HepG2 (cell line): ENCODE measurements around the gene CUL1. TPM values are rescaled to one million over a fixed set of nuclear protein-coding genes. Genes with fewer than 3 reads are reported as not detected.
A peak's percentile ranks its signal among the peaks of the same experiment; 100 is the strongest.

Experiments used
- ATAC-seq: fragments of 200-7000 bp; cut with Tn5 transposase; 3 replicates; pipeline ENCODE4 v1.9.1; 2020; ENCODE audit warnings: mild to moderate bottlenecking, moderate library complexity
- BruUV-seq: library from RNA; stranded (reverse); fragments of 400-500 nt; replicated peaks from 2 replicates; lab custom pipeline; 2021; lab: Mats Ljungman, UMichigan
- CTCF ChIA-PET: fragments of 300-600 bp; formaldehyde crosslinking; extraction: SDS; loops from one replicate; lab custom pipeline; 2021; ENCODE audit warnings: low total read pairs, inconsistent platforms, low intra/inter-chr PET ratio; lab: Yijun Ruan, JAX
- POLR2A ChIA-PET: fragments of 350-600 bp; sonication (Branson Sonifier 250); formaldehyde crosslinking; loops from one replicate; lab custom pipeline; 2020; ENCODE audit warnings: antibody characterized with exemption, inconsistent platforms; lab: Yijun Ruan, JAX
- DNase-seq: peaks from one replicate; pipeline ENCODE4 v3.0.0-alpha.2; 2015; ENCODE audit warnings: low spot score
- FAIRE-seq: peaks from 3 replicates; lab custom pipeline; 2011; peaks lifted over from hg19 to GRCh38; lab: Jason Lieb, UNC
- H2AFZ ChIP-seq: one replicate; pipeline ENCODE4 v1.6.1; 2011; ENCODE audit warnings: low read length, inconsistent platforms
- H3K27ac ChIP-seq: fragments of 300-600 bp; 3 replicates; pipeline ENCODE4 v1.8.0; 2011; ENCODE audit warnings: mixed run types, mild to moderate bottlenecking, mixed read lengths, low read length, inconsistent platforms; ENCODE audit not compliant: insufficient read depth; ENCODE audit errors: extremely low read length
- H3K27me3 ChIP-seq, 2 experiments: fragments of 200-600 bp in 1 of 2; 2 replicates in 1 of 2; 3 replicates in 1 of 2; pipeline versions ENCODE4 v1.6.0 to v1.8.0; 2011; ENCODE audit warnings: low read length in 2 of 2, mild to moderate bottlenecking in 2 of 2, moderate library complexity in 2 of 2, inconsistent platforms in 1 of 2; ENCODE audit not compliant: insufficient read depth in 2 of 2, control insufficient read depth in 1 of 2
- H3K36me3 ChIP-seq, 2 experiments: fragments of 200-600 bp in 1 of 2; replicated peaks in 1 of 2; 2 replicates in 1 of 2; 3 replicates in 1 of 2; pipeline versions ENCODE4 v1.5.1 to v1.8.0; 2011; ENCODE audit warnings: low read length in 2 of 2, inconsistent platforms in 1 of 2; ENCODE audit not compliant: insufficient read depth in 2 of 2, control insufficient read depth in 1 of 2
- H3K4me1 ChIP-seq: 2 replicates; pipeline ENCODE4 v1.5.1; 2012; ENCODE audit warnings: low read length, inconsistent platforms; ENCODE audit not compliant: insufficient read depth
- H3K4me2 ChIP-seq: 2 replicates; pipeline ENCODE4 v1.6.0; 2011; ENCODE audit warnings: low read depth, low read length, inconsistent platforms
- H3K4me3 ChIP-seq, 3 experiments: fragments of 200-600 bp in 1 of 3; sonication (generic), shearing (Covaris generic) in 1 of 3; replicated peaks in 1 of 3; 2 replicates each; pipeline ENCODE4 v1.5.1; 2011 to 2016; ENCODE audit warnings: low read length in 3 of 3, inconsistent platforms in 2 of 3, low read depth in 2 of 3, mild to moderate bottlenecking in 2 of 3, control low read depth in 1 of 3, mixed read lengths in 1 of 3; ENCODE audit not compliant: insufficient read depth in 1 of 3
- H3K79me2 ChIP-seq: one replicate; pipeline ENCODE4 v1.6.1; 2011; ENCODE audit warnings: low read length, inconsistent platforms; ENCODE audit not compliant: insufficient read depth
- H3K9ac ChIP-seq: 2 replicates; pipeline ENCODE4 v1.6.0; 2011; ENCODE audit warnings: mild to moderate bottlenecking, low read depth, low read length, inconsistent platforms; ENCODE audit not compliant: insufficient read depth
- H3K9me3 ChIP-seq: 2 replicates; pipeline ENCODE4 v1.5.1; 2012; ENCODE audit warnings: mild to moderate bottlenecking, low read length
- H4K20me1 ChIP-seq: 2 replicates; pipeline ENCODE4 v1.6.0; 2011; ENCODE audit warnings: inconsistent platforms, mild to moderate bottlenecking, low read length, moderate library complexity; ENCODE audit not compliant: insufficient read depth
- BHLHE40 ChIP-seq: IDR thresholded peaks from 2 replicates; pipeline ENCODE4 v1.6.1; 2011; ENCODE audit warnings: low read length, improper control_type of control experiment
- CSRNP2 ChIP-seq: sonication (generic); formaldehyde crosslinking; conservative IDR thresholded peaks from 2 replicates; pipeline ENCODE4 v1.8.0; 2022; ENCODE audit warnings: low read depth, missing genetic modification reagents
- FOXP1 ChIP-seq, 2 experiments: fragments of 450-650 bp in 1 of 2; IDR thresholded peaks; 2 replicates each; pipeline ENCODE4 v1.6.1; 2017 to 2018; ENCODE audit warnings: antibody characterized with exemption in 1 of 2
- HNRNPH1 ChIP-seq: fragments of 200-400 bp; formaldehyde crosslinking; optimal IDR thresholded peaks from 2 replicates; pipeline ENCODE3; 2017; ENCODE audit warnings: mild to moderate bottlenecking, low read depth, low read length
- KDM4B ChIP-seq: sonication (generic); formaldehyde crosslinking; IDR thresholded peaks from 2 replicates; pipeline ENCODE4 v1.4.0; 2020; ENCODE audit warnings: missing genetic modification reagents
- MBNL3 ChIP-seq: fragments of 250-450 bp; sonication (Bioruptor Pico); conservative IDR thresholded peaks from 2 replicates; pipeline ENCODE4 v1.8.0; 2022; ENCODE audit warnings: mild to moderate bottlenecking, inconsistent platforms
- MXI1 ChIP-seq: IDR thresholded peaks from 3 replicates; pipeline ENCODE4 v1.6.1; 2012; ENCODE audit warnings: low read depth, low read length, inconsistent platforms, borderline replicate concordance
- NFE2L1 ChIP-seq: sonication (generic); formaldehyde crosslinking; IDR thresholded peaks from 2 replicates; pipeline ENCODE4 v1.4.0; 2020; ENCODE audit warnings: missing genetic modification reagents, mild to moderate bottlenecking, borderline replicate concordance
- REPIN1 ChIP-seq: sonication (generic); formaldehyde crosslinking; IDR thresholded peaks from 2 replicates; pipeline ENCODE4 v1.8.0; 2022; ENCODE audit warnings: missing genetic modification reagents, low read depth, mild to moderate bottlenecking, borderline replicate concordance
- SNAI1 ChIP-seq: sonication (generic); formaldehyde crosslinking; IDR thresholded peaks from 2 replicates; pipeline ENCODE4 v1.5.0; 2020; ENCODE audit warnings: mild to moderate bottlenecking, missing genetic modification reagents, borderline replicate concordance
- STAG1 ChIP-seq: sonication (generic); formaldehyde crosslinking; IDR thresholded peaks from 2 replicates; pipeline ENCODE4 v1.4.0; 2020; ENCODE audit warnings: missing genetic modification reagents
- SUZ12 ChIP-seq: fragments of 150-350 bp; IDR thresholded peaks from 2 replicates; pipeline ENCODE4 v1.6.1; 2014; ENCODE audit warnings: low read depth, low read length
- THAP11 ChIP-seq: IDR thresholded peaks from 2 replicates; pipeline ENCODE4 v1.6.1; 2016; ENCODE audit warnings: missing biosample characterization, missing genetic modification reagents
- ZBTB34 ChIP-seq: sonication (generic); formaldehyde crosslinking; IDR thresholded peaks from 2 replicates; pipeline ENCODE4 v1.8.0; 2022; ENCODE audit warnings: mild to moderate bottlenecking, missing genetic modification reagents
- ZNF275 ChIP-seq: sonication (generic); formaldehyde crosslinking; IDR thresholded peaks from 2 replicates; pipeline ENCODE4 v1.8.0; 2022; ENCODE audit warnings: missing genetic modification reagents, mild to moderate bottlenecking, inconsistent platforms, borderline replicate concordance
- ZNF30 ChIP-seq: sonication (generic); formaldehyde crosslinking; IDR thresholded peaks from 2 replicates; pipeline ENCODE4 v1.5.0; 2020; ENCODE audit warnings: mild to moderate bottlenecking, missing genetic modification reagents
- ZNF34 ChIP-seq: sonication (generic); formaldehyde crosslinking; IDR thresholded peaks from 2 replicates; pipeline ENCODE4 v1.4.0; 2020; ENCODE audit warnings: mild to moderate bottlenecking, missing genetic modification reagents, borderline replicate concordance
- ZNF468 ChIP-seq: sonication (generic); formaldehyde crosslinking; IDR thresholded peaks from 2 replicates; pipeline ENCODE4 v1.8.0; 2022; ENCODE audit warnings: mild to moderate bottlenecking, moderate library complexity, missing genetic modification reagents
- ZNF546 ChIP-seq: sonication (generic); formaldehyde crosslinking; conservative IDR thresholded peaks from 2 replicates; pipeline ENCODE4 v1.8.1; 2023; ENCODE audit warnings: mild to moderate bottlenecking, missing genetic modification reagents
- ZNF549 ChIP-seq: sonication (generic); formaldehyde crosslinking; IDR thresholded peaks from 2 replicates; pipeline ENCODE4 v1.5.0; 2020; ENCODE audit warnings: missing genetic modification reagents
- ZNF562 ChIP-seq: sonication (generic); formaldehyde crosslinking; IDR thresholded peaks from 2 replicates; pipeline ENCODE4 v1.8.0; 2022; ENCODE audit warnings: missing genetic modification reagents, borderline replicate concordance
- ZNF615 ChIP-seq: sonication (generic); formaldehyde crosslinking; IDR thresholded peaks from 2 replicates; pipeline ENCODE4 v1.5.0; 2020; ENCODE audit warnings: mild to moderate bottlenecking, missing genetic modification reagents, borderline replicate concordance
- ZSCAN12 ChIP-seq: sonication (generic); formaldehyde crosslinking; IDR thresholded peaks from 2 replicates; pipeline ENCODE4 v1.9.0; 2021; ENCODE audit warnings: mild to moderate bottlenecking, missing genetic modification reagents
- WGBS: methylation state at CpG from one replicate; pipeline ENCODE4 v1.1.6; 2017; ENCODE audit warnings: low lambda C conversion rate; 5-methylcytosine and 5-hydroxymethylcytosine counted together
- in situ Hi-C: cut with HindIII; loops from 2 replicates; pipeline ENCODE4 v1.10.0; 2017; ENCODE audit warnings: low pct_unique_long_range_greater_than_20kb; ENCODE audit not compliant: extremely low pct_ligation_motif_present
- intact Hi-C: fragments of 100-400 bp; cut with micrococcal nuclease; formaldehyde crosslinking; loops from one replicate; pipeline ENCODE4 v1.10.0; 2022; ENCODE audit not compliant: unreplicated experiment
- polyA plus RNA-seq, 8 experiments: library from polyadenylated mRNA; depleted of rRNA in 3 of 8; stranded (reverse) in 7 of 8; unstranded in 1 of 8; fragments of >200 nt; fragmentation: Illumina TruSeq in 4 of 8; extraction: Trizol in 4 of 8; gene quantifications; 2 replicates each; pipeline versions ENCODE4 v1.2.1 to v1.2.3, GENCODE V29; 2011 to 2016; ENCODE audit warnings: low read depth in 4 of 8, missing spikeins in 1 of 8, mixed read lengths in 1 of 8; ENCODE audit not compliant: insufficient read depth in 1 of 8
- total RNA-seq, 5 experiments: library from RNA; depleted of rRNA; stranded (reverse); fragments of >200 nt; fragmentation: Illumina TruSeq; extraction: Trizol; gene quantifications; 2 replicates each; pipeline ENCODE4 v1.2.3, GENCODE V29; 2016; ENCODE audit warnings: low read depth in 1 of 5

The CUL1 gene
- total and polyA plus RNA-seq, 2 of the 13 experiments (the other 11 are each of a cell fraction or from before 2014, with no cell fraction given) = 30.1 to 45.9 TPM

- no peak for TF ChIP-seq THAP11 (CRISPR knock-in tag)
- TF ChIP-seq ZSCAN12 (CRISPR knock-in tag) = no peak
- no peak for TF ChIP-seq ZNF549 (CRISPR knock-in tag)
- no peak for TF ChIP-seq HNRNPH1
- TF ChIP-seq ZNF275 (CRISPR knock-in tag) = no peak
- no peak for TF ChIP-seq ZBTB34 (CRISPR knock-in tag)
- no peak for TF ChIP-seq MBNL3
- TF ChIP-seq ZNF30 (CRISPR knock-in tag) = no peak
Observed at GRCh38 chr7:148669927-148670326, 28.8 kb upstream of the CUL1 start (continued).

- FAIRE-seq = no peak
- DNase-seq = no peak
- BruUV-seq = no TSS peak
- POLR2A ChIA-PET = no interaction called here
- in situ Hi-C loops (no loop called here), intact Hi-C loops (no loop called here)
- Histone ChIP-seq H3K4me3 (no peak overlapping the region), H3K9me3 (peaks cover 25% of the 10 kb centered on the region), H3K4me2 (no peak overlapping the region), H3K27me3 (peaks cover 0 to 1% of the 10 kb centered on the region in 2 experiments; a peak in 1 of 5 replicates), H3K27ac (no peak overlapping the region), H2AFZ (no peak overlapping the region), H3K4me1 (no peaks in the 10 kb centered on the region), H3K79me2 (no peaks in the 10 kb centered on the region), H4K20me1 (no peaks in the 10 kb centered on the region), H3K36me3 (no peaks in the 10 kb centered on the region), H3K9ac (no peak overlapping the region)
- peak; percentile 44; the same call in 1 of the 3 replicates for ATAC-seq
- WGBS = 7% methylated on average over 4 of the region's 4 CpGs
- CTCF ChIA-PET = no interaction called here
- TF ChIP-seq FOXP1 (IDR thresholded peaks at IDR 0.05) (no peak), FOXP1 (CRISPR knock-in tag; IDR thresholded peaks at IDR 0.05) (no peak), ZNF468 (CRISPR knock-in tag) (no peak), ZNF546 (CRISPR knock-in tag) (no peak), ZNF615 (CRISPR knock-in tag) (no peak), CSRNP2 (CRISPR knock-in tag) (no peak), NFE2L1 (CRISPR knock-in tag) (no peak), ZNF562 (CRISPR knock-in tag) (no peak), KDM4B (CRISPR knock-in tag) (no peak), SUZ12 (no peak), BHLHE40 (no peak), STAG1 (CRISPR knock-in tag) (no peak), REPIN1 (CRISPR knock-in tag) (no peak), SNAI1 (CRISPR knock-in tag) (no peak), MXI1 (no peak), ZNF34 (no peak)
Observed at GRCh38 chr7:148670374-148670773, 28.3 kb upstream of the CUL1 start.
